Measurements from ENCODE around the gene PTPRM.

Gene PTPRM

DNA sequence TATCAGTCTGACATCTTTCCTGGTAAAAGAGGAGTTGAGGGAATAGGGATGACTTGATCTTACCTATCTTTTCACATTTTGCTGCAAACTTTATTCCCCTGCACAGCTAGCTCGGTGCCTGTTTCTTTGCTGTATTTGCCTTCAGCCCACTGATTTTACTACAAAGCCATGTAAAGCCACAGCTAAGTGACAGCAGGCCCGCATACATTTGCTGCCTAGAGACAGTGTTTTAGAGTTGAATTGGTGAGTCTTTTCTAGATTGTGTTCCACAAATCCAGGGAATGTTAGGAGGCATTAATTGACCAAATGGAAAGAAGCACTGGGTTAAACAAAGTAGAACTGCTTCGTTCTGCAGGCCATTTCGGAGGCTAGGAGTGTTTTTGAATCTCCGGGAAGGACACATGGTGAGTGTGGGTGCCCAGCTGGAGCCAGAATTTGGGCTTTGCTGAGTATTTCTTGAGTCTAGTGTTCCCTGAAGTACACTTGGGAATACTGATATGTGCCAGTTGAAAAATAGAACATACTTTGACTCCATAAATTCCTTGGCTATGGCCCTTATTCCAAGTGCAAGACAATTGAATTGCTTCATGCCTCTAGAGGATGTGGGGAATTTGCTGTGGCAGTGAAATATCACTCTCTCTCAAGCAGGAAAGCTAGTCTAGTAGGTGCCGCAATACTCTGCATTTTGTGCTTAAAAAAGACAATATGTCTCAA, 329.8 kb downstream of the PTPRM start:
- DNase-seq (ENCODE audit: low spot score): no peak

GRCh38 chr18:7898181-7898580, 331.1 kb downstream of the PTPRM start:
- DNase-seq (ENCODE audit: low spot score): no peak

- DNase-seq (ENCODE audit: low spot score): no peak
These were observed 332.0 kb downstream of the PTPRM start for GRCh38 chr18:7899078-7899477.

GRCh38 chr18:7900091-7900490, 333.0 kb downstream of the PTPRM start:
- no peak for DNase-seq (ENCODE audit: low spot score)

- DNase-seq (ENCODE audit: low spot score): no peak
These were observed 334.5 kb downstream of the PTPRM start for GRCh38 chr18:7901657-7902056.

DNA sequence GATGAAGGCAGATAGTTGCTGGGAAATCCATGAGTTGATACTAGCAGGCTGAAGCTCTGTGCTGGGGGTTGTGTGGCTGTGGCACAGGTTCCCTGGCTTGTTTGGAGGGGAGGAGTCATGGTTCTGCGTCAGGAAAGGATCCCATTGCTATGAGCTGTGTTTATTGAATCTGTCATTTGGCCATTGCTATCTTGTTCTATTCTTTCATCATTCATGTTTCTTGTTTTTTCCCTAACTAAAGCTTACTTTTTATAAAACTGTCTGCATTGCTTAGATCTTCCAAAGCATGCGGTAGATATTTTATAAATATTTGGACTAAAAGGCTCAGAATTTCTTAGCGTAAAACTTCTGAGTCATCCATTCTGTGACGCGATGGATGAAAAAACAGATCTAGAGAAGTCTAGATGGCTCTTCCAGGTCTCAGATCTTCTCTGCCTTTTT, 335.3 kb downstream of the PTPRM start:
- DNase-seq (ENCODE audit: low spot score): peak; percentile 81

DNA sequence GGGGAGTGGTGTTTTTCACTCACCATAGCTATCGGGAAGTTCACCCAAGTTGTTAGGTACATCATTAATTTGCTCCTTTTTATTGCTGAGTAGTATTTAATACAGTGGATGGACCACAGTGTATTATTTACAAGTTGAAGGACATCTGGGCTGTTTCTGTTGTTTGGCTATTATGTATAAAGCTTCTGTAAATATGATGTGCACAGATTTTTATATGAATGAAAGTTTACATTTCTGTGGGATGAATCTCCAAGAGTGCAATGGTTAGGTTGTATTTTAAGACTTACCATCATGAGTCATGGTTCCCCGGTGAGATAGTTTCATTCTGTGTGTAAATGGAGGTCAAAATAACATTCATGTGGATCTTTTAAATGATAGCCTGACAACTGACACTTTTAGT, 337.4 kb downstream of the PTPRM start:
- peak; percentile 58 for DNase-seq (ENCODE audit: low spot score)

GRCh38 chr18:7908681-7909299, 341.7 kb downstream of the PTPRM start:
- DNase-seq (ENCODE audit: low spot score): no peak

DNA sequence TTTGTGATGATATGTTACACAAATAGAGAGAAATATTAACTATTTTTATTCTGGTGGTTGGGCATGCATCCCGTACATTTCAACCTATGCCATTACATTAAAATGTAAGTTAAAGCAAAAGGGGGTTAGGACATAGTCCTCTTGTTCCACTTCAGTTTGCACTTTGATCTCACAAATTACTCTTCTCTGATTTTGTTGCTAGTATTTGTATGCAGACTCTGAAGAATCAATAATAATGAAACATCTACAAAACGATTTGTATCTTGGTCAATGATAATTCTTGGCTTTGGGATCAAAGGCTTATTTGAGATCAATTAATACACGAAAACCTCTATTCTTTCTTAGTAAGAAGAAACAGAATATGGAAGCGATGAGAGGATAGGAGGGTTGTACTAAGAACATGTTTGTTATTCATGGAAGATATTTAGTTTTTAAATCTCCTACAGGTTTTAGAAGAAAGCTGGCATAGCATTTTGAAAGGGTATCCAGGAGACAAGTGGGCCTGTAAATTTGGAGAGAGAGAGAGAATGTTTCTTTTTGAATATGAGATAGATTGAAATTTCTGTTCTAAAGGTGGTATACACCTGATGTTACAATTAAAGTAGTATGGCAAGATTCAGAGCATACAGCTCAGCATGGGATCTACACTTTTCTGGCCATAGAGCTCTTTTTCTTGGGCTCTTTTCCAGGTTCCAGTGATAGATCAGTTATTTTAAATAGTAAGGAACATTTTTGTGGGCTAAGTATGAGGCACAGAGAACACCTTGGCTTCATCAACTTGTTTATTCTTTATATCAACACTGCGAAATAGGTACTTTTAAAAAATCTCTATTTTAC, 347.9 kb downstream of the PTPRM start:
- DNase-seq (ENCODE audit: low spot score): no peak

DNA sequence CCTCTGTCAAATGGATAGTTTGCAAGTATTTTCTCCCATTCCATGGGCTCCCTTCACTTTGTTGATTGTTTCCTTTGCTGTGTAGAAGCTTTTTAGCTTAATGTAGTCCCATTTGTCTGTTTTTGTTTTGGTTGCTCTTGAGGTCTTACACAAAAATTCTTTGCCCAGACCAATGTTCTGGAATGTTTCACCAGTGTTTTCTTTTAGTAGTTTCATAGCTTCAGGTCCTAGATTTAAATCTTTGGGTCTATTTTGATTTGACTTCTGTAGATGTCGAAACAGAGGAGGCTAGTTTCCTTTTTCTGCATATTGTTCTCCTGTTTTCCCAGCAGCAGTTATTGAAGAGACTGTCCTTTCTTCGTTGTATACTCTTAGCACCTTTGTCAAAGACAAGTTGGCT, 351.6 kb downstream of the PTPRM start:
- DNase-seq (ENCODE audit: low spot score): no peak

- no peak for DNase-seq (ENCODE audit: low spot score)
These were observed 352.4 kb downstream of the PTPRM start for GRCh38 chr18:7919565-7919964.

DNA sequence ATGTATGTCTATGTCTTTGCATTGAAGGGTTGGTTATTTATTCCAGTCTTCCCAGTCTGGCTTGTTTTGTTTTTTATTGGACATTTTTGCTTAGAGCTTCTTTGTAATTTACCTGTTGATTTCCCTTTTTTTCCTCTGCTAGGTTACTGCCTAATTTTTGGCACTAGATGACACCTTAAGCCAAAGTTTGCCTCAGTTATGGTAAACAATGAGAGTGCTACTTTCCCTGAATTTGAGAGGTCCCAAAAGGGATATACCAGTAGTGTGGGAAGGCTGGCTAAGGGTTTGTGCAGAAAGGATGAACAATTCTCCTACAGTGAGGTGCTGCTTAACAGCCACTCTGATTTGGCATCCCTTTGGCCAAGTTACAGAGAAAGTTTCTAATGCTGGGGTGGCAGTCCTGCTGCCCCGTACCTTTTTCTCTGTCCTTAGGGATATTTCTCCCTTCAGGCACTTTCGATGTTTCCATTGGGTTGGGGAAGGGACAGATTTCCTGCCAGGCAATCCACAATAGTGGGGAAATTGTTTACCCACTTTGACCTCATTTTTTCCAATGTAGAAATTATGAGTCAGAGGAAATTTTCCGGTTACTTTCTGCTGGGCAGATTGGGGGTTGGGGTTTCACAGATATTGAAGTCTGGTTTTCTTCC, 354.9 kb downstream of the PTPRM start:
- DNase-seq (ENCODE audit: low spot score): peak; percentile 29

- DNase-seq (ENCODE audit: low spot score): no peak
These were observed 356.0 kb downstream of the PTPRM start for GRCh38 chr18:7923105-7923504.

- no peak for DNase-seq (ENCODE audit: low spot score)
These were observed 357.5 kb downstream of the PTPRM start for GRCh38 chr18:7924616-7925015.

- no peak for DNase-seq (ENCODE audit: low spot score)
These were observed 359.4 kb downstream of the PTPRM start for GRCh38 chr18:7926526-7926925.

GRCh38 chr18:7927119-7927518, 360.0 kb downstream of the PTPRM start:
- DNase-seq (ENCODE audit: low spot score): no peak

- DNase-seq (ENCODE audit: low spot score): no peak
These were observed 364.6 kb downstream of the PTPRM start for GRCh38 chr18:7931763-7932162.

DNA sequence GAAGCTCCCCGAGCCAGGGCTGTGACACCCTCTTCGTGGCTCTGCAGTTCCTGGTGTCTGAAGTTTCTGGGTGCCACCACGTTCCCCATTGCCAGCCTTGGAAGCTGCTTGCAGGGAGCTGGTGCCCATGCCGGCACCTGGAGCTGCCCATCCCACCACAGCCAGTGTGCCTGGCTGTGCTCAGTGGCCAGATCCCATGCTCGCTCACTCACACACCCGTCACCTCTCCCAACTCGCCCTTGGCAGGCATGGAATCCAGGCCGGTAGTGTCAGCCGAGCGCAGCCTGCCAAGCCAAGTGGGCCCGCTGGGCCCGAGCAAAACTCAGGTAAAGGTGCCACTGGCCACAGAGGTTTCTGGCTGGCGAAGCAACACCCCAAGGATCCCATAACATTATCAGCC, 370.2 kb downstream of the PTPRM start:
- no peak for DNase-seq (ENCODE audit: low spot score)

- no peak for DNase-seq (ENCODE audit: low spot score)
These were observed 372.4 kb downstream of the PTPRM start for GRCh38 chr18:7939521-7939920.

GRCh38 chr18:7940379-7940778, 373.3 kb downstream of the PTPRM start:
- no peak for DNase-seq (ENCODE audit: low spot score)

DNA sequence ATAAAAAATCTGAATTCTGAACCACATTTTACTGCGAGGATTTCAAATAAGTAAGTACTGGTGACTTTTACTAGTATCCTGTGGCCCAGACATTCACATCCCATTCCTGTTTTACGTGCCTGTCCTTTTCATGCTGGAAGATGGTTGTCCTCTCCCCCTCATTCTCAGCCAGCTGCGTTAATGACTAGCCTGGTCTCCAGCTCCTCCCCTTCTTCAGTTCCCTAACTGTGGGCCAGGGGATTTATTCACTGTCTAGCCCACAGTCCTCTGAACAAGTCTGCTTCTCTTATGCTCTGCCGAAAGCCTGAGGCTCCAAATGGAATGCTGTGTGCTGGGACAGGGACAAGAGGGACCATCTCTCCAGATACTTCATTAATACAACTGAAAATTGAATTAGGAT, 373.9 kb downstream of the PTPRM start:
- DNase-seq (ENCODE audit: low spot score): no peak

DNA sequence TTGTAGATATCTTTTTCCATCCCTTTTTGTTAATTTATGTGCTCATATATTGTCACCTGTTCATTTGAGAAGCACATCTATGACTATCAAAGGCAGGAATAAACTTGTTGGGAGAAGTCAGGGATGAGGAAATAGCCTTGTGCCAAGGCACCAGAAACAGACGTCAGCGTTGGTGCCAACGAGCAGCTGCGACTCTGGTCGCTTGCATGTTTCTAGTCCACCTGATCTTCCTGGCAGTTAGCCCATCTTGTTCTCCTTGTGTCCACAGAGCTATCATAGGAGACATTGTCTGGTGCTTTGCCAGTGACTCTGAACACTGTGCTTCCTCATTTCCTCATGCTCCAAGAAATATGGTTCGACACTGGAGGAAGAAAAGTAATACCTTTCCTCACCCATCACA, 374.4 kb downstream of the PTPRM start:
- no peak for DNase-seq (ENCODE audit: low spot score)

DNA sequence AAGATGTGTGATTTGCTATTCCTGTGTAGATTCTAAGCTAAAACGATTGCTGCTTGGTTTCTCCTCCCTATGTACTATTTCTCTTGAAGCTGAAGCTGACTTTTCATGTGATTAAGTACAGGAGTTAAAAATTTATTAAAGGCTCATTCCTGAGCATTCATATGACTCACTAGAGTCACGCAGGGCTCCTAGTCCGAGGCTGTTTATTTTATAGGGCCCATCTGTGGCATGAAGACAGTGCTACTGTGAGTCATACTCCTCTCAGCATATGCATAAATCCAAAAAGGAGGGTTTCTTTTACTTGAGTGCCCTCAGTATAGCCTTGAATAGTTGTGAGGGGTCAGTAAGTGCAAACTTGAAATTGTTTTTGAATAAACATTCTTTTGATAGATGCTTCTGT, 378.8 kb downstream of the PTPRM start:
- peak; percentile 82 for DNase-seq (ENCODE audit: low spot score)
